Mucosa of gallbladder (tissue), 1 donor: ENCODE measurements around the gene CACNA1B. TPM values are rescaled to one million over a fixed set of nuclear protein-coding genes. Genes with fewer than 3 reads are reported as not detected.
"Not testable (repeated sequence)": the region's sequence is repeated elsewhere in the genome, so short reads cannot be mapped to it uniquely, and the experiment has no call there.

ENCODE experiments used
- DNase-seq: peaks from one replicate; pipeline ENCODE4 v3.0.0-alpha.2; 2020; ENCODE audit warnings: low spot score
- total RNA-seq: library from RNA; stranded (reverse); gene quantifications from one replicate; pipeline ENCODE4 v1.2.1, GENCODE V29; 2021
- donor health status: DM: no; HTN: no; CAD: no.

CACNA1B gene
- total RNA-seq, 1 donor from 2014 or later, result 0.43 TPM

GRCh38 chr9:138014563-138014945, 137.0 kb downstream of the CACNA1B start:
- no peak for DNase-seq

- no peak for DNase-seq
These were observed 137.6 kb downstream of the CACNA1B start for GRCh38 chr9:138015021-138015829.

GRCh38 chr9:138016406-138017187, 139.0 kb downstream of the CACNA1B start:
- no peak for DNase-seq

- DNase-seq, result no peak
These were observed 139.6 kb downstream of the CACNA1B start for GRCh38 chr9:138017200-138017599.

- DNase-seq, result not testable (repeated sequence)
These were observed 141.9 kb downstream of the CACNA1B start for GRCh38 chr9:138019514-138019913.

- DNase-seq, result no peak
These were observed 142.7 kb downstream of the CACNA1B start for GRCh38 chr9:138020120-138020794.

- DNase-seq, result no peak
These were observed 143.2 kb downstream of the CACNA1B start for GRCh38 chr9:138020795-138021182.

- DNase-seq, result no peak
These were observed 143.9 kb downstream of the CACNA1B start for GRCh38 chr9:138021251-138022056.

- no peak for DNase-seq
These were observed 144.6 kb downstream of the CACNA1B start for GRCh38 chr9:138022121-138022741.

GRCh38 chr9:138022756-138023393, 145.3 kb downstream of the CACNA1B start:
- DNase-seq, result no peak

GRCh38 chr9:138023394-138024124, 146.0 kb downstream of the CACNA1B start:
- DNase-seq, result no peak

- DNase-seq, result peak; percentile 6
These were observed 146.5 kb downstream of the CACNA1B start for GRCh38 chr9:138024131-138024530.

GRCh38 chr9:138024831-138025291, 147.3 kb downstream of the CACNA1B start:
- DNase-seq, result peak; percentile 6

- peak; percentile 3 for DNase-seq
These were observed 147.8 kb downstream of the CACNA1B start for GRCh38 chr9:138025417-138025816.

- DNase-seq, result peak; percentile 6
These were observed 148.3 kb downstream of the CACNA1B start for GRCh38 chr9:138025908-138026307.

- DNase-seq, result no peak
These were observed 151.0 kb downstream of the CACNA1B start for GRCh38 chr9:138028596-138028995.

GRCh38 chr9:138031186-138031585, 153.6 kb downstream of the CACNA1B start:
- no peak for DNase-seq

GRCh38 chr9:138033950-138034349, 156.4 kb downstream of the CACNA1B start:
- no peak for DNase-seq

- no peak for DNase-seq
These were observed 159.6 kb downstream of the CACNA1B start for GRCh38 chr9:138037140-138037539.

- DNase-seq, result no peak
These were observed 160.7 kb downstream of the CACNA1B start for GRCh38 chr9:138038244-138038671.
